Heart right ventricle (tissue), 16 donors: ENCODE data around the gene ZNF185. TPM values are rescaled to one million over a fixed set of nuclear protein-coding genes. Genes with fewer than 3 reads are reported as not detected.
A peak's percentile ranks its signal among the peaks of the same experiment; 100 is the strongest.

Experiments used
- ATAC-seq, 8 donors: fragments of 200-7000 bp; cut with Tn5 transposase; one replicate each; pipeline ENCODE4 v1.9.1; 2020; ENCODE audit warnings: mild to moderate bottlenecking in 8 of 8, moderate library complexity in 8 of 8, moderate number of reproducible peaks in 1 of 8
- DNase-seq, 2 donors: peaks; one replicate each; pipeline ENCODE4 v3.0.0-alpha.2; 2020
- H3K27ac ChIP-seq, 10 donors: fragments of 200-600 bp; sonication (generic) in 2 of 10; one replicate each; pipeline versions ENCODE4 v1.5.0 to v1.8.0; 2020 to 2022; ENCODE audit warnings: mild to moderate bottlenecking in 3 of 10
- H3K27me3 ChIP-seq, 7 donors: fragments of 200-600 bp; one replicate each; pipeline ENCODE4 v1.8.0; 2021 to 2022; ENCODE audit warnings: mild to moderate bottlenecking in 2 of 7
- H3K36me3 ChIP-seq, 9 donors: fragments of 200-600 bp; sonication (generic) in 1 of 9; one replicate each; pipeline versions ENCODE4 v1.5.0 to v1.8.0; 2020 to 2022; ENCODE audit warnings: mild to moderate bottlenecking in 2 of 9
- H3K4me1 ChIP-seq, 9 donors: fragments of 200-600 bp; sonication (generic) in 1 of 9; one replicate each; pipeline versions ENCODE4 v1.5.0 to v1.8.0; 2020 to 2022; ENCODE audit warnings: mild to moderate bottlenecking in 4 of 9
- H3K4me3 ChIP-seq, 10 donors: fragments of 200-600 bp; sonication (generic) in 2 of 10; one replicate each; pipeline versions ENCODE4 v1.5.0 to v1.8.0; 2020 to 2022; ENCODE audit warnings: mild to moderate bottlenecking in 7 of 10, moderate library complexity in 2 of 10
- H3K9me3 ChIP-seq, 11 donors: fragments of 200-600 bp in 10 of 11; sonication (generic) in 2 of 11; one replicate each; pipeline versions ENCODE4 v1.5.0 to v1.8.0; 2013 to 2022; ENCODE audit warnings: mild to moderate bottlenecking in 2 of 11, control low read depth in 1 of 11, moderate library complexity in 1 of 11
- CTCF ChIP-seq, 9 donors: fragments of 200-600 bp; sonication (generic) in 2 of 9; IDR thresholded peaks; one replicate each; pipeline versions ENCODE4 v1.5.0 to v1.8.0; 2021 to 2022; ENCODE audit warnings: antibody characterized with exemption in 9 of 9, mild to moderate bottlenecking in 5 of 9, moderate library complexity in 1 of 9
- WGBS, 2 donors: extraction: QIAGEN DNeasy Blood & Tissue Kit; methylation state at CpG; one replicate each; pipeline ENCODE4 v1.1.7; 2013; ENCODE audit warnings: inconsistent platforms in 1 of 2; 5-methylcytosine and 5-hydroxymethylcytosine counted together
- intact Hi-C, 10 donors: fragments of 100-400 bp; cut with DNase I; formaldehyde crosslinking; loops; one replicate each; pipeline versions ENCODE4 v1.11.1 to v1.14.2; 2022
- polyA plus RNA-seq, 2 donors: library from polyadenylated mRNA; stranded (reverse); fragments of 200-250 nt; gene quantifications; one replicate each; pipeline ENCODE4 v1.2.3, GENCODE V29; 2013
- total RNA-seq, 10 donors: library from RNA; stranded (reverse); fragmentation: NEBNext Ultra II Directional in 3 of 10; extraction: Animal tissue kit (Norgen Biotek cat#: 25700) in 3 of 10; gene quantifications; one replicate each; pipeline versions ENCODE4 v1.2.1 to v1.2.4, GENCODE V29; 2021 to 2023
- donor health status: Arrhythmogenic right ventricular cardiomyopathy.
- donor health status: ischemic (EF 13 %, LVEDD 7.1; RV severe dilation, severe dysfunction).
- donor health status: healthy with polysubstance abuse.
- donor health status: DM: no; HTN: yes; CAD: no.
- donor health status: DM: no; HTN: no; CAD: no.
- donor health status: ischemic (EF 25% LVEDD 6.9; RV normal size, moderate dysfunction).
- donor health status: ischemic (EF 25% LVEDD 5.7; RV mildly dilated, moderate dysfunction).
- donor health status: healthy.
- donor health status: DM: yes; HTN: yes; CAD: no.
- donor health status: Ischemic cardiomyopathy.
- donor health status: ischemic (EF 35%, LVEDD 5.7; RV mildly dilated, moderate dysfunction).
- donor health status: nonischemic (EF 11% LVEDD 7.7; RV severe dilation, severe dysfunction).
- donor health status: DM: yes; HTN: yes; CAD: no.
- donor health status: PGD.
- donor health status: ischemic (EF 29% LVEDD 5.4; RV normal size, mild dysfunction).
- donor health status: nonischemic (EF 23%, LVEDD 6.1; RV moderate dilation, normal function).

ZNF185 gene
- total and polyA plus RNA-seq, 12 donors: 0.51 to 4.5 (median 1.4) TPM

- no peak for DNase-seq
- WGBS, 2 donors: 81 to 86% methylated on average over 10 of the region's 10 CpGs
- Histone ChIP-seq H3K9me3 (no peaks in the 10 kb centered on the region), H3K27me3 (peaks cover 0 to 15% (median 0%) of the 10 kb centered on the region in 7 donors), H3K4me1 (no peaks in the 10 kb centered on the region), H3K36me3 (no peaks in the 10 kb centered on the region), H3K27ac (no peak overlapping the region), H3K4me3 (no peak overlapping the region)
- no peak for TF ChIP-seq CTCF (IDR thresholded peaks at IDR 0.05)
- ATAC-seq: no peak
- intact Hi-C loops: no loop called here
Observed at GRCh38 chrX:152913346-152913745, 15.5 kb downstream of the ZNF185 start.

- DNase-seq (no peak), ATAC-seq (no peak)
- H3K27ac ChIP-seq: no peak overlapping the region
- no peak overlapping the region for H3K4me3 ChIP-seq
- no peaks in the 10 kb centered on the region for H3K36me3 ChIP-seq
- TF ChIP-seq CTCF (IDR thresholded peaks at IDR 0.05): no peak
- H3K9me3 ChIP-seq: no peaks in the 10 kb centered on the region
- intact Hi-C loops: no loop called here
- 73 to 88% methylated on average over 5 to 6 of the region's 6 CpGs for WGBS, 2 donors
- H3K27me3 ChIP-seq: peaks cover 0 to 15% (median 0%) of the 10 kb centered on the region in 7 donors
- H3K4me1 ChIP-seq: no peaks in the 10 kb centered on the region
Observed at GRCh38 chrX:152913910-152914309, 16.0 kb downstream of the ZNF185 start.

- Histone ChIP-seq H3K4me1 (no peaks in the 10 kb centered on the region), H3K9me3 (no peaks in the 10 kb centered on the region), H3K36me3 (no peaks in the 10 kb centered on the region), H3K27ac (no peak overlapping the region), H3K27me3 (peaks cover 0 to 15% (median 0%) of the 10 kb centered on the region in 7 donors), H3K4me3 (no peak overlapping the region)
- intact Hi-C loops: no loop called here
- 36 to 38% methylated on average over 9 to 13 of the region's 13 CpGs for WGBS, 2 donors
- peak in 7 of 9 donors; percentile 44 to 63 (median 52) for TF ChIP-seq CTCF (IDR thresholded peaks at IDR 0.05)
- DNase-seq (no peak), ATAC-seq (peak in 7 of 8 donors; percentile 17 to 62 (median 52))
Observed at GRCh38 chrX:152915541-152916241, 17.8 kb downstream of the ZNF185 start.

- ATAC-seq (peak in 1 of 8 donors; percentile 48), DNase-seq (no peak)
- Histone ChIP-seq H3K4me1 (no peaks in the 10 kb centered on the region), H3K36me3 (no peaks in the 10 kb centered on the region), H3K27ac (peak overlapping the region in 1 of 10 donors; percentile 59), H3K9me3 (no peaks in the 10 kb centered on the region), H3K4me3 (peak overlapping the region in 1 of 10 donors; percentile 26), H3K27me3 (peaks cover 0 to 15% (median 0%) of the 10 kb centered on the region in 7 donors)
- intact Hi-C loops: no loop called here
- no peak for TF ChIP-seq CTCF (IDR thresholded peaks at IDR 0.05)
- WGBS, 2 donors: 68 to 87% methylated on average over 21 of the region's 21 CpGs
Observed at GRCh38 chrX:152917656-152918579, 20.1 kb downstream of the ZNF185 start.
